Neural cell (in vitro differentiated cells): Measurements from ENCODE around the gene COL4A2.

ENCODE experiments used
- EP300 ChIP-seq: fragments of 450-650 bp; conservative IDR thresholded peaks from 2 replicates; pipeline ENCODE4 v1.6.1; 2014; ENCODE audit warnings: antibody characterized with exemption, mild to moderate bottlenecking, moderate library complexity; ENCODE audit not compliant: poor library complexity, severe bottlenecking
- POLR2AphosphoS5 ChIP-seq: IDR thresholded peaks from 2 replicates; pipeline ENCODE4 v1.6.1; 2012
- RAD21 ChIP-seq: fragments of 450-650 bp; conservative IDR thresholded peaks from 2 replicates; pipeline ENCODE4 v1.6.1; 2014; ENCODE audit warnings: antibody characterized with exemption, mild to moderate bottlenecking, moderate library complexity
- TF ChIP-seq, protein P1 (sequence below): fragments of 450-650 bp; IDR thresholded peaks from 2 replicates; pipeline ENCODE4 v1.5.1; 2014; ENCODE audit warnings: antibody characterized with exemption, mild to moderate bottlenecking, moderate library complexity; ENCODE audit not compliant: poor library complexity, severe bottlenecking
- TF ChIP-seq, protein P2 (sequence below): IDR thresholded peaks from 2 replicates; pipeline ENCODE4 v1.6.1; 2012; ENCODE audit warnings: borderline replicate concordance

DNA sequence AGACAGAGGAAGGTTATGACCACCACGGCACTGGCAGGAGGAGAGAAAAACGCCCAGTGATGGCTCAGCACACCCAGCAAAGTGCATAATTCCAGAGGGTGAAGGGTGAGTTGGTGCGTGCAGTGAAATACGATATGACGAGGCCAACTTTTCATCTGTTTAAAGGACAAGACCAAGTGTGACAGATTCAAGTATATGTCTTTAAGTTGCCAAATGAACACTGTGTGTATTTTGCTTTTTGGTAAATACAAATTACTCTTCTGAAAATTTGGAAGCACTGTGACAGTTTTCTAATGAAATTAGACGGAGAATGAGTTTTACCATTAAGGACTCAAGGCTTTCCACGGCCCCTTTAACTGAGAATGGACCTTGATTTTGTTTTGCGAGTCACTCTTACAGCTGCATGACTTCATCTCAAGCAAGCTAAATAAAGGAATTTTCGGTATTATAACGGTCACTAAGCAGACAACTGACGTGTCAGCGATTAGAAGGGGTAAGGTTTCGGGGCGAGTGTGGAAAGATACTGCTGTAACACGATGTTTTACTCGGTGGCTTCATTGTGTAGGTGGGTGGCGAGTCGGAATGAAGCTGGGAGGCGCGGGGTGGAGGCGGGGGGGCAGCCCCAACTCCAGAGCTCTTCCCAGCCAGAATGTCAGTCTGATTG, 22.8 kb downstream of the COL4A2 start:
- TF ChIP-seq, protein P1, sequence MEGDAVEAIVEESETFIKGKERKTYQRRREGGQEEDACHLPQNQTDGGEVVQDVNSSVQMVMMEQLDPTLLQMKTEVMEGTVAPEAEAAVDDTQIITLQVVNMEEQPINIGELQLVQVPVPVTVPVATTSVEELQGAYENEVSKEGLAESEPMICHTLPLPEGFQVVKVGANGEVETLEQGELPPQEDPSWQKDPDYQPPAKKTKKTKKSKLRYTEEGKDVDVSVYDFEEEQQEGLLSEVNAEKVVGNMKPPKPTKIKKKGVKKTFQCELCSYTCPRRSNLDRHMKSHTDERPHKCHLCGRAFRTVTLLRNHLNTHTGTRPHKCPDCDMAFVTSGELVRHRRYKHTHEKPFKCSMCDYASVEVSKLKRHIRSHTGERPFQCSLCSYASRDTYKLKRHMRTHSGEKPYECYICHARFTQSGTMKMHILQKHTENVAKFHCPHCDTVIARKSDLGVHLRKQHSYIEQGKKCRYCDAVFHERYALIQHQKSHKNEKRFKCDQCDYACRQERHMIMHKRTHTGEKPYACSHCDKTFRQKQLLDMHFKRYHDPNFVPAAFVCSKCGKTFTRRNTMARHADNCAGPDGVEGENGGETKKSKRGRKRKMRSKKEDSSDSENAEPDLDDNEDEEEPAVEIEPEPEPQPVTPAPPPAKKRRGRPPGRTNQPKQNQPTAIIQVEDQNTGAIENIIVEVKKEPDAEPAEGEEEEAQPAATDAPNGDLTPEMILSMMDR = no peak
- TF ChIP-seq EP300 (no peak), POLR2AphosphoS5 (no peak), RAD21 (no peak)
- TF ChIP-seq, protein P2, sequence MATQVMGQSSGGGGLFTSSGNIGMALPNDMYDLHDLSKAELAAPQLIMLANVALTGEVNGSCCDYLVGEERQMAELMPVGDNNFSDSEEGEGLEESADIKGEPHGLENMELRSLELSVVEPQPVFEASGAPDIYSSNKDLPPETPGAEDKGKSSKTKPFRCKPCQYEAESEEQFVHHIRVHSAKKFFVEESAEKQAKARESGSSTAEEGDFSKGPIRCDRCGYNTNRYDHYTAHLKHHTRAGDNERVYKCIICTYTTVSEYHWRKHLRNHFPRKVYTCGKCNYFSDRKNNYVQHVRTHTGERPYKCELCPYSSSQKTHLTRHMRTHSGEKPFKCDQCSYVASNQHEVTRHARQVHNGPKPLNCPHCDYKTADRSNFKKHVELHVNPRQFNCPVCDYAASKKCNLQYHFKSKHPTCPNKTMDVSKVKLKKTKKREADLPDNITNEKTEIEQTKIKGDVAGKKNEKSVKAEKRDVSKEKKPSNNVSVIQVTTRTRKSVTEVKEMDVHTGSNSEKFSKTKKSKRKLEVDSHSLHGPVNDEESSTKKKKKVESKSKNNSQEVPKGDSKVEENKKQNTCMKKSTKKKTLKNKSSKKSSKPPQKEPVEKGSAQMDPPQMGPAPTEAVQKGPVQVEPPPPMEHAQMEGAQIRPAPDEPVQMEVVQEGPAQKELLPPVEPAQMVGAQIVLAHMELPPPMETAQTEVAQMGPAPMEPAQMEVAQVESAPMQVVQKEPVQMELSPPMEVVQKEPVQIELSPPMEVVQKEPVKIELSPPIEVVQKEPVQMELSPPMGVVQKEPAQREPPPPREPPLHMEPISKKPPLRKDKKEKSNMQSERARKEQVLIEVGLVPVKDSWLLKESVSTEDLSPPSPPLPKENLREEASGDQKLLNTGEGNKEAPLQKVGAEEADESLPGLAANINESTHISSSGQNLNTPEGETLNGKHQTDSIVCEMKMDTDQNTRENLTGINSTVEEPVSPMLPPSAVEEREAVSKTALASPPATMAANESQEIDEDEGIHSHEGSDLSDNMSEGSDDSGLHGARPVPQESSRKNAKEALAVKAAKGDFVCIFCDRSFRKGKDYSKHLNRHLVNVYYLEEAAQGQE = no peak
